GM19467 (cell line): ENCODE data around the gene UBE2G2.
"Not testable (repeated sequence)": the region's sequence is repeated elsewhere in the genome, so short reads cannot be mapped to it uniquely, and the experiment has no call there.

Experiments used
- ATAC-seq: cut with Tn5 transposase; IDR thresholded peaks from one replicate; pipeline ENCODE4 v1.9.1; 2021; ENCODE audit warnings: mild to moderate bottlenecking, moderate library complexity; ENCODE audit not compliant: unreplicated experiment

UBE2G2 gene

DNA sequence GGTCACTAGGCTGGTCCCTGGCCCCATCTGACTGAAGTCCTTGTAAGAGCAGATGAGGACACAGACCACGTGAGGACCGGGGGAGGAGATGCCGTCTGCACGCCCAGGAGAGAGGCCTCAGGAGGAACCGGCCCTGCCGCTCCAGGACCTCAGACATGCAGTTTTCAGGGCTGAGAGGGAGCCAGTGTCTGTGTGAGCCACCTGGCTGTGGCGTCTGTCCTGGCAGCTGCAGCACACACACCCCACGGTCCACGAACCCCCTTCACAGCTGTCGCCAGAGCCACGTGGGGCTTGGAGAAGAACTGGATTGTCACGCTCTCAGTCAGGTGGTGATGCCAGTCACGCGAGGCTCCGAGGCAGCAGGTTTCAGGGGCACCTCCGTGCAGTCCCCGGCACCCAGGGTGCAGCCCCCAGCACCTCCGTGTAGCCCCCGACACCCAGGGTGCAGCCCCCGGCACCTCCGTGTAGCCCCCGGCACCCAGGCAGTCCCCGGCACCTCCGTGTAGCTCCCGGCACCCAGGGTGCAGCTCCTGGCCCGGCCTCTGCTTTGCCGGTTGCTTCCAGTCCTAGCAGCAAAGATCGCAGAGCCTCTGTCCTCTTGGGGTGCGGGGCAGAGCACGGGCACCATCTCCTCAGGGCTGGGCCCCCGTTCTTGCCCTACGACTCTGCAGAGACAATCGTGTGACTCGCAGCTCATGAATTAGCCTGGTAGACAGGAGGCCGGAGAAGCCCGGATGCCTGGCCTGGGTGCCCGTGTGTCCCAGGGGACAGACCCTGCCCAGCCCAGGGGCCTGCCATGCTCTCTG is 35.2 kb upstream of the UBE2G2 start:
- no peak for ATAC-seq

DNA sequence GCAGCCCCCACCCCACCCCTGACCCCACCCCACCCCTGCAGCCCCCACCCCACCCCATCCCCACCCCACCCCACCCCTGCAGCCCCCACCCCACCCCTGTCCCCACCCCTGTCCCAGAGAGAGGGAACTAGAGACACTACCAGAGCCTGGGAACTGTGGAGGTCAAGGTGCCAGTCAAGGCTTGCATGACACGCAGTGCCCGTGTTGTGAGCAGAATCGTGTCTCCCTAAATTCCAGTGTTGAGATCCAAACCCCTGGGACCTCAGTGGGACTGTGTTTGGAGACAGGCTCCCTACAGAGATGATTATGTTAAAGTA is 34.7 kb upstream of the UBE2G2 start:
- no peak for ATAC-seq

DNA sequence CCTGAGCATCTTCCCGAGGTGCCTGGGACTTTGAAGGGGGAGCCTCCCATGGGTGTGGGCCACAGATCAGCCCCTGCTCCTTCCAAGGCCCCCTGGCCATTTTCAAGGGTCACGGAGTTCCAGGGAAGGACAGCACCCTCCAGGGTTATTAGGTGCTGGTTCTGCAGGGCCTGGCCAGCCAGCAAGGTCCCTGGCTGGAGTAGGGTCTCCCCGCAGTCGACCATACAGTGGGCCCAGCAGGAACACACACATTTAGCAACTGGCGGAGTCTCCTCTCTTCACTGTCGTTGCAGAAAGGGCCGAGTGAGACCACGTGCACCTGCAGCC is 34.0 kb upstream of the UBE2G2 start:
- ATAC-seq = no peak

GRCh38 chr21:44834951-44835646 is 33.5 kb upstream of the UBE2G2 start:
- no peak for ATAC-seq

GRCh38 chr21:44834231-44834950 is 32.8 kb upstream of the UBE2G2 start:
- ATAC-seq = no peak

GRCh38 chr21:44833663-44834062 is 32.0 kb upstream of the UBE2G2 start:
- ATAC-seq = no peak

DNA sequence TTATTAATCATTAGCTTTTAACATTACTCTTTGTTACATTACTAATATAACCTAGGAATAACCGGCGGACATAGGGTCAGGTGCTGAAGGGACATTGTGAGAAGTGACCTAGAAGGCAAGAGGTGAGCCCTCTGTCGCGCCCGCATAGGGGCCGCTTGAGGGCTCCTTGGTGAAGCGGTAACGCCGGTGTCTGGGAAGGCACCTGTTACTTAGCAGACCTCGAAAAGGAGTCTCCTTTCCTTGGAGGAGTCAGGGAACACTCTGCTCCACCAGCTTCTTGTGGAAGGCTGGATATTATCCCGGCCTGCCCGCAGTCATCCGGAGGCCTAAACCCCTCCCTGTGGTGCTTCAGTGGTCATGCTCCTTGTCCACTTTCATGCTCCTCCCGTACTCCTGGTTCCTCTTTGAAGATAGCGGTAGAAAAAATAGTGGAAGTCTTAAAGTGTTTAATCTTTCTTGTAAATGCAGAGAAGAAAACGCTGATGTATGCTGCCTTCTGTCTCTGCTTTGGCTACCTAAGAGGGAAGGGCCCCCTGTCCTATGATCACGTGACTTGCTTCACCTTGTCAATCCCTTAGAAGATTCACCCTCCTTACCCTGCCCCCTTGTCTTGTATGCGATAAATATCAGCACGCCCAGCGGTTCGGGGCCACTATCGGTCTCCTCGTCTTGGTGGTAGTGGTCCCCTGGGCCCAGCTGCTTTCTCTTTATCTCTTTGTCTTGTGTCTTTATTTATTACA is 31.1 kb upstream of the UBE2G2 start:
- not testable (repeated sequence) for ATAC-seq

- no peak for ATAC-seq
These were observed 29.7 kb upstream of the UBE2G2 start for GRCh38 chr21:44831227-44831860.

DNA sequence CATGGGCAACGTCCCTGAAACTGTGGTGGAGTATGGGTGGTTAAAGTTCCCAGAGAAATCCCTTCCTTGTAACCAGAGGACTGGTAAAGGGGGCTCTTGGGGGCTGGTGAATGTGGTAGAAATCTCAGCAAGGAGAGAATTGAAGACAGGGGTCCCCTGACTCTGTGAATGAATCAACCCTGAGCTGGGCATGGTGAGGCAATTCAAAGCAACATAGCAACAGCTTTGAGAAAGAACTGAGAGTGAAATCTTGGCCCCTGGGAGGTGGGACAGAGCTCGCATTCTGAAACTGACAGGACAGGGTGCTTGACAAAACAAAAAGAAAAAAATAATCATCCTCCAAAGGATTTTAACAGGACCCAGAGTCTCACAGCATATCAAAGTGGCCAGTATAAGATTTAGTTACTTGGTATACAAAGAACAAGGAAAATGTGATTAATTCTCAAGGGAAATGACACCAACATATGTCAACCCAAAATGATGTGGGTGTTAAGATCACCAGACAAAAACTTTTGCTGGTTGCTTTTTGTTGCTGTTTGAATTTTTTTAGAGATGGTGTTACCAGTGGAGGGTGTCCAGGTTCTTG is 28.0 kb upstream of the UBE2G2 start:
- ATAC-seq = no peak

DNA sequence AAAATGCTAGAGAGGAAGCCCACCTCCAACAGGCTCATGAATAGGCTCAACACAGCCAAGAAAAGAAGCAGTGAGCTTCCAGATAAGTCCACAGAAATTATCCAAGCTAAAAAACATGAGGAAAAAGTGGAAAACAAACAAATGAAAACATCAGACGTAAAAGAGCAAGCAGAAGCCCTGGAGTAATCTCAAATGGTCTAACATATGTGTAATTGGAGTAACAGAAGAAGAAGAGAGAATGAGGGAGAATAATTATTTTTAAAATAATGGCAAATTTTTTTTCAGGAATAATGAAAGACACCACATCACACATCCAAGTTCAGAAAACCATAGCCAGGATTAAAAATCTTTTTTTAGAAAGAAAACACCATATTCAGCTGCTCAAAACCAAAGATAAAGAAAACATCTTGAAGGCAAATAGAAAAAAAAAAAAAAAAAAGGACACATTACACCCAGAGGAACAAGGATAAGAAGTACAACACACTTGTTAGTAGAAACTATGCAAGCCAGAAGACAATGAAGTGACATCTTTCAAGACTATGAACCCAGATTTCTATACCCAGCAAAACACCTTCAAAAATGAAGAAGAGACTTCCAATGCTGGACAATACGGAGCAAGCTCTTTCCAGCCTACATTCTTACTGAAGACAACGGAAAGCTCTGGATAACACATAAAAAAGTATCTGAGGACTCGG is 26.9 kb upstream of the UBE2G2 start:
- no peak for ATAC-seq

DNA sequence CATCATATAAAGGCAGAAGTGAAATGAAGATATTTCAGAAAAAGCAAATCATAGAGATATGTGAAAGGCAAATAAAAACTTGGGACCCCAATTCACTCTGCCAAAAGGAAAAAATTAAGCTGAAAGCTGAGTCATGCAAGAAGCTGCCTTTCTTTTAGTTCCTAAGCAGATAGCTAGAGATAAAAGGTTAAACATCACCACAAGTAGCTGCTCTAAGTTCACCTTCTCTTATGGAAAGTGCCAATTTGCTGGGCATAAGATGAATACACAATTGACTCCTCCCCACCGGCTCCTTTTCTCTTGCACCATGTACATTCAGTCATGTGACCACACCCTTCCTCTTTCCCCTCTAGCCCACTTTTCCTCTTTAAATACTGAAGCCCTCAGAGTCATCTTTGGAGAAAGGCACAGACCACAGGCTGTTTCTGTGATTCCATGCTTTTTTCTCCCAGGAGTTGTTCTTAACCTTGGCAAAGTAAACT is 21.6 kb upstream of the UBE2G2 start:
- ATAC-seq = no peak

- ATAC-seq = no peak
These were observed 21.0 kb upstream of the UBE2G2 start for GRCh38 chr21:44822484-44823178.

- ATAC-seq = no peak
These were observed 19.2 kb upstream of the UBE2G2 start for GRCh38 chr21:44820851-44821250.

DNA sequence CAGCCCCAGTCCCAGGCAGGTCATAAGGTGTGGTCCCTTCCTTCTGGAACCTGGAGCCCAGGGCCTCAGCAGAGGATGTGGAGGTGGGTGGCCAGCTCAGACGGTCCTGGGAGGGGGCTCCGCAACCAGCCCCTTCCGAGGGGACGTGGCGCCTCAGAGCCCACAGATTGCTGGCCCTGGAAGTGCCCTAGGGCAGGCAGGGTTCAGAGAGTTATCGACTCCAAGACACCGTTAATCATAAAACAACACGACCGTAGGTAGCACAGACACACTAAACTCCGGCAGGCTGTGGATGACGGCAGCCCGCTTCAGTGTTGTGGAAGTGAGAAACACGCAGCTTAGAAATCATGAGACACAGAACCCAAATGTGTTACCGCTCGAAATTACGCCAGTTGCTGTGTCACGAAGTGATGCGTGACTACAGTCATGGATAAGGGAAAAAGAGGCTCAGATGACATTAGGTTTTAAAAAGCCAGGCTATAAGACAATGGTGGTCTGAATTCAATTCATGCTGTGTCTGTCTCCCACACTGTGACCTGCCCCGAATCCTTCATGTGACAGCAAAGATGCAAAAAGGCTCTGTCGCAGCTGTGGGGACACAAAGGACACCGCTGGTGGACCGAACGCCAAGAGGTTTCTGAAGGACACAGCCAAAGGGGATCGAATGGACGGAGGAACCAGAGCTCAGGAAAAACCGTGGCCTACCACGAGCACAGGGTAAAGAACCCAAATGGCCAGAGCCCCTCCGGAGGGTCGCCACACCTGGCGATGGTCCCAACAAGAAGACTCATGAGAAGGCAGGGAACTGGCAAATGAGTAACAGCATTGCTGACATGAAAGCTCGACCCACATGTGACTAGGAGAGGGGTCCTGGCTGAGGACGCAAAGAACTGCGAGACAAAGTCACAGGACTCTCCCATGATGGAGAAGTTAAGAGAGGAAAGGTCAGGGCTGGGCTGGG is 17.9 kb upstream of the UBE2G2 start:
- no peak for ATAC-seq

DNA sequence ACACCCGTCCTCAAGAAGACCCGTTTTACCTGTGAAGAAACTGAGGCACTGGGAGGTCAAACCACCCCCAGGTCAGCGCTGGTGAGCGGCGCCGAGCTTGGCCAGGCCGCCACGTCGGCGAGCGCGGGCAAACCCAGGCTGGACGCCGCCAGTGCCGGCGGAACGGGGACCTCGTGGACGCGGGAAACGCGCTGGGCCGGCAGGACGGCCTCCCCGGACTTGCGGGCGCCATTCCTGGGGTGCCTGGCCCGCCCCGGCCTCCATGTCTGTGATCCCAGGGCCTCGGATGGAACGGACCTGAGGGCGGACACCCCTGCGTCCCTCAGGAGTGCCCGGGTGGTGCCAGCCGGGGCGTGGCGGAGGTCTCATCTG is 17.0 kb upstream of the UBE2G2 start:
- ATAC-seq = no peak

DNA sequence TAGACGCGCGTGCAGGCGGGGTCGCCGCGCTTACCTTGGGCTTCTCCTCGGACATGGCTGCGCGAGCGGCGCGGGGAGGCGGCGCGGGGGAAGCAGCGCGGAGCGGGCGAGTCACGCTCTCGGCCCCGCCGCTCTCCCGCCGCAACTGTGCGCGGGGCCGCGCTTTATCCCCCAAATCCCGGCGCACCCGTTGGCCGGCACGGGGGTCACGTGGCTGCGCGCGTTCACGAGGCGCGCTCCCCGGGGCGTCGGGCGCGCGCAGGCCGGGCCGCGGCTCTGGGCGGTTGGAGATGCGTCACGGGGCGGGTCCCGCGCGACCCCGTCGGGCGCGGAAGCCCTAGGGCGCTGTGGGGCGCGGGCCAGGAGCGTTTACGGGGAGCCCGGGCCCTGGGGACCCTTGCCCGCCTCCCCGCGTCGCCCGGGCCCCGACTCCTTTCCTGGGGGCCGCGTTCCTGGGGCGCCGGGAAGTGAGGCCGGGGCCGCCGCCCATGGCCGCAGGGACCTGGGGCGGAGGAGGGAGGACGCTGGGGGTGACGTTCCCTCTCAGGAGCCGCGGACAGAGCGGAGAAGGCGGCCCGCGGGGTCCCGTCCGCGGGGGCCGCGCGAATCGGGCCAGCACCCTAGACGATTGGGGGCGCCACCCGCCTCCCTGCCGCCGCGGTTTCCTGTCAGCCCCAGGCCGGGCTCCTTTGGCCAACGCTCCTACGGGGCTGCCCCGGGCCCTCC is 16.5 kb upstream of the UBE2G2 start, which contains the start of gene SUMO3:
Gene SUMO3 (minus strand): TSS at position 149 of the 726 bp plus-strand sequence. CDS start 94 bp downstream, at position 55.
- peak; percentile 56 for ATAC-seq

- peak; percentile 54 for ATAC-seq
These were observed 15.9 kb upstream of the UBE2G2 start for GRCh38 chr21:44817506-44817880.
